A549 treated with Hydrocortisone at 1 μM for 4 hours (cell line): Measurements from ENCODE around the gene FOXD4L3. TPM values are rescaled to one million over a fixed set of nuclear protein-coding genes. Genes with fewer than 3 reads are reported as not detected.

ENCODE experiments used
- total RNA-seq: library from RNA; stranded (reverse); fragments of 200-300 nt; extraction: Qiagen RNA extraction; gene quantifications from 5 replicates; pipeline ENCODE4 v1.2.3, GENCODE V29; 2022

FOXD4L3 gene
- 0.08 to 0.16 TPM (median 0.12 TPM) in 3 of 5 replicates, not detected in the others for total RNA-seq

GRCh38 chr9:68302567-68302966 is at the start of gene FOXD4L3:
FOXD4L3 (plus strand) TSS chr9:68302867; CDS start chr9:68302952, 85 bp downstream.

Other genes starting within 250 kb of the FOXD4L3 start
- 51.2 to 82.7 TPM (median 61.5 TPM) in 5 replicates for gene ZNG1C, start 60.9 kb upstream of the FOXD4L3 start, total RNA-seq
- gene PGM5, start 53.7 kb downstream of the FOXD4L3 start, total RNA-seq = 0.03 TPM in 1 of 5 replicates, not detected in the others
- gene TMEM252, start 238.0 kb downstream of the FOXD4L3 start, total RNA-seq = not detected in 5 replicates